NCI-H524 (cell line): Measurements from ENCODE around the gene DGCR6.
"Not testable (repeated sequence)": the region's sequence is repeated elsewhere in the genome, so short reads cannot be mapped to it uniquely, and the experiment has no call there.

Experiments used
- DNase-seq, 2 experiments: peaks; one replicate each; lab custom pipeline; 2025; lab: John Stamatoyannopoulos, UW

DGCR6 gene

DNA sequence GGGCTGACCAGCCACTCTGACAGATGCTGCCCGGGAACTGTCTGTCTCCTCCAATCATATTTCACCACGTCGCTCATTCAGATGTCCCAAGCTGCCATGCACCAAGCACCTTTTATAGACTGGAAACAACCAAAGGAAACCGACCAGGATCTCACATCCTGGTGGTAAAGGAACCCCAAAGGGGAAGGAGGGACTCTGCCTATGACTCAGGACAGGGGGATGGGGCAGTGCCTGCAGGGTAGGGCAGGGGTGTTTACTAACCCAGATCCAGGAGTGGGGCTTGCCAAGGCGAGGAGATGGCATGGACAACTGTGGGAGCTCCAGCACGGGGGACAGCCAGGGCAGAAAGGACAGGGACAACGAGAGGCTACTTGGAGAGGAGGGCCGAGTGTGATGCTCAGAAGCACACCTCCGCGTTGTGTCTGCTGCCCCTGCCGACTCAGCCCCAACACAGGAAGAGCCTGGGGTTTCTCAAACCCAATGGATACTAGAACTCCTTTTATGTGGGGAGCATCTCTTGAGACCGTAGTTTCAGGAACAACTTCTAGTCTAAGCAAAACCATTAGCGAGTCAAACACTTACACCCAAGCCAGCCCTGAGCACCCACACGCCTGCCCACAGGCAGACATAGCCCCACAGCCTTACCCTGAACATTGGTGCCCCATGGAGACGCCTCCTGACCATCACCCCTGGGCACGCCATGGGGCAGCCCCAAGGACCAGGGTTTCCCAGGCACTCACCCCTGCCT lies 26.0 kb downstream of the DGCR6 start:
- DNase-seq: no peak

- no peak for DNase-seq
Observed at GRCh38 chr22:18933914-18934313, 27.8 kb downstream of the DGCR6 start.

DNA sequence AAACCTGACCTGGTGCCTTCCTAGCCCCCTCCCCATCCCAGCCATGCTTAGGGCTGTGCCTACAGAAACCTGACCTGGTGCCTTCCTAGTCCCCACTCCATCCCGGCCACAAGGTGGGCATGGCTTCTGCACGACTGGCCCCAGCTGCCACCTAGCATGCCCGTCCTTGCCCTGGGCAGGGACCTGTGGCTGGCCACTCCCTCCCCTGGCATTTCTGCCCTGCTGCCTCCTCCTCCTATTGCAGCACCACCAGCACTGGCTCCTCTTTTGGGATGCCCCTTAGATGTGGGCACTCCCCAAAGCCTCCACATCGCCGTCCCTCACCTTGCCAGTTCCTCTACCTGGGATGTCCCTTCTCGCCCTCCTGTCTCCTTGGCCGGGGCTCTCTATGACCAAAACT lies 28.6 kb downstream of the DGCR6 start:
- DNase-seq: not testable (repeated sequence)

DNA sequence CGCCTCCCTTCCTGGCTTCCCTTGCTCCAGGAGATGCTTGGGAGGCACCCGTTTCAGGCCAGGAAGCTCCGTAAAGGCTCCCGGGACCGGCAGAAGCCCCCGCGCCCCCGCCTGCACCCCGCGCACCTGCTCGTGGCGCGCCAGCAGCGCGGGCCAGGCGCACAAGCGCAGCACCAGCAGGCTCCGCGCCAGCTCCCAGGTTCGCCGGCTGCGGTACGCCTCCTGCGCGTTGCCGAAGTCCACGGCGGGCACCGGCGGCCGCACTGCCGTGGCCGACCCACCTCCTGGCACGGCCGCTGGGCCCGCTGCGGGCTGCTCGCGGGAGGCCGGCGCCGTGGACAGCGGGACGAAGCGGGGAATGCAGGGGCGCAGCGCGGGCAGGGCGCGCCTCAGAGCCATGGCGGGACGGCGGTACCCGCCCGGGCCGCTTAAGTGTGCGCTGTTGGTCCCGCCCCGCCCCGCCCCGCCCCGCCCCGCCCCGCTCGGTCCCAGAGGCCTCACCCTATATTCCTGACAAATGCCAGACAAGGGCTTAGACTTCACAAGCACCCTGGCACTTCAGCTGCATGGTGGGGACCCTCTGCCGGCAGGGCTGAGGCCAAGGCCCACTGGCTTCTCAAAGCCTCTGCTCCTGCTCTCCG lies 29.9 kb downstream of the DGCR6 start, which contains the start of gene PRODH:
TSS of gene PRODH (minus strand) at position 405 of the 641 bp plus-strand sequence. CDS start at position 399, 6 bp downstream.
- DNase-seq: no peak

DNA sequence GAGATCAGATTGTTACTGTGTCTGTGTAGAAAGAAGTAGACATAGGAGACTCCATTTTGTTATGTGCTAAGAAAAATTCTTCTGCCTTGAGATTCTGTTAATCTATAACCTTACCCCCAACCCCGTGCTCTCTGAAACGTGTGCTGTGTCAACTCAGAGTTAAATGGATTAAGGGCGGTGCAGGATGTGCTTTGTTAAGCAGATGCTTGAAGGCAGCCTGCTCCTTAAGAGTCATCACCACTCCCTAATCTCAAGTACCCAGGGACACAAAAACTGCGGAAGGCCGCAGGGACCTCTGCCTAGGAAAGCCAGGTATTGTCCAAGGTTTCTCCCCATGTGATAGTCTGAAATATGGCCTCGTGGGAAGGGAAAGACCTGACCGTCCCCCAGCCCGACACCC lies 32.6 kb downstream of the DGCR6 start:
- not testable (repeated sequence) for DNase-seq

DNA sequence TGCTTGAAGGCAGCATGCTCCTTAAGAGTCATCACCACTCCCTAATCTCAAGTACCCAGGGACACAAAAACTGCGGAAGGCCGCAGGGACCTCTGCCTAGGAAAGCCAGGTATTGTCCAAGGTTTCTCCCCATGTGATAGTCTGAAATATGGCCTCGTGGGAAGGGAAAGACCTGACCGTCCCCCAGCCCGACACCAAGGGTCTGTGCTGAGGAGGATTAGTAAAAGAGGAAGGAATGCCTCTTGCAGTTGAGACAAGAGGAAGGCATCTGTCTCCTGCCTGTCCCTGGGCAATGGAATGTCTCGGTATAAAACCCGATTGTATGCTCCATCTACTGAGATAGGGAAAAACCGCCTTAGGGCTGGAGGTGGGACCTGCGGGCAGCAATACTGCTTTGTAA lies 41.0 kb downstream of the DGCR6 start:
- DNase-seq: not testable (repeated sequence)

GRCh38 chr22:18947905-18948304 lies 41.8 kb downstream of the DGCR6 start:
- DNase-seq: no peak

GRCh38 chr22:18950141-18950540 lies 44.0 kb downstream of the DGCR6 start:
- DNase-seq: peak in 1 of 2 experiments; percentile 38

DNA sequence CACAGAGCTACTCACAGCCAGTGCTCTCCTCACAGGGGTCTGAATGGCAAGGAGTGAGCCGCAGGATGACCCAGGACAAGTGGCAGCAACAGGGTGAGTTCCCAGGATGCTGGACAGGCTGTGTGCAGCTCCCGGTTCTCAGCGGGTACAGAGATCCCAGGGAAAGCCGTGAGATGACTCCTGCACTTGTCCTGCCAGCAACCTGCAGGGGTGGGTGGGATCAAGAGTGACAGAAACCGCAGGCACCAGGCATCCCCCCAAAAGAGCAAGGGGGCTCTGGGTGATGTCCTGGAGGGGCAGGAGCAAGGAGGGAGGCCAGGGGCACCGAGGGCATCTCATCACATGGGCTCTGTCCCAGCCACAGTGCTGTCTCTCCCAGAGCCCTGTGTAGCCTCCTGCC lies 45.9 kb downstream of the DGCR6 start:
- no peak for DNase-seq

- peak in 1 of 2 experiments; percentile 24 for DNase-seq
Observed at GRCh38 chr22:18953128-18953527, 47.0 kb downstream of the DGCR6 start.

- DNase-seq: peak in 1 of 2 experiments; percentile 70
Observed at GRCh38 chr22:18954303-18954989, 48.3 kb downstream of the DGCR6 start.

DNA sequence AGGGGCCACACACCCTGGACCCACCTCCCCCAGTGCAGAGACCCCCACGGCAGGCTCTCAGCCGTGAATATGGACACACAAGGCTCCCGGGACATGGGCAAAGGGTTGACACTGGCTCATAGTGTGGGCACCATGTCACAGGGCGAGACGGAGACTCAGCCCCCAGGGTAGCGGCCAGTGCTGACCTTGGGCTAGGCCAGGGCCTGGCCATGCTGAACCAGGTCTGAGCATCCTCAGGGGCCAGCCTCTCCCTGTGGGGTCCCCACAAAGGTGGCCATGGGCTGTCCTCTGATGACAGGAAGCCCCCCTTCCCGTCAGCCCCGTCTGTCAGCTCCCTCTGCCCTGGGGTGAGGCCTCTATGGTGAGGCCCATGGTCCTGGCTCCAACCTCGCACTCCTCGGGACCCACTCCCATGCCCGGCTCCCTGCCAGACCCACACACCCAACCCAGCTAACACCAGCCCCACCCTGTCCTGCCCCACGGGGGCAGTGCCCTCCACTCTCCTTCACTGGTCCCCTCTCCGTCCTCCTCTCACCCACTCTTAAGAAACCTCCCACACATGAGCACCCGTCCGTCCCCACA lies 49.0 kb downstream of the DGCR6 start:
- DNase-seq: no peak

DNA sequence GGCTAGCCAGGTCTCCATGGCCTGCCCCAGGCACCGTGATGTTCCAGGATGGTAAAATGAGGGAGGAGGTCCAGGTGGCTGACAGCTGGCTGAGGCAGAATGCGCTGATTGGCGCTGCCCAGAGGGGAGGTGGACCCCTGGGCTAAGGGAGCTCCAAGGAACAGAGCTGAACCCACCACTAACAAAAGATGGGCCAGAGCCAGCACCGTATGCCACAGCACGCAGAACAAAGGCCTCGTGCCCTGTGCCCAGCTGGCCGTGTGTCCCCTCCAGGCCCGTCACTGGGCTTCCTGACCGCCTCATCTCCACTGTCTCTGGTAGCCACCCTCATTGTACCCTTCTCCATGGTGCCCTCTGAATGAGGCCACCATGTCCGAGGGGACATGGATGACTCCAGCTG lies 49.6 kb downstream of the DGCR6 start:
- peak in 1 of 2 experiments; percentile 31 for DNase-seq

- DNase-seq: not testable (repeated sequence)
Observed at GRCh38 chr22:18956121-18956895, 50.2 kb downstream of the DGCR6 start.

GRCh38 chr22:18956956-18957355 lies 50.8 kb downstream of the DGCR6 start:
- DNase-seq: not testable (repeated sequence)

DNA sequence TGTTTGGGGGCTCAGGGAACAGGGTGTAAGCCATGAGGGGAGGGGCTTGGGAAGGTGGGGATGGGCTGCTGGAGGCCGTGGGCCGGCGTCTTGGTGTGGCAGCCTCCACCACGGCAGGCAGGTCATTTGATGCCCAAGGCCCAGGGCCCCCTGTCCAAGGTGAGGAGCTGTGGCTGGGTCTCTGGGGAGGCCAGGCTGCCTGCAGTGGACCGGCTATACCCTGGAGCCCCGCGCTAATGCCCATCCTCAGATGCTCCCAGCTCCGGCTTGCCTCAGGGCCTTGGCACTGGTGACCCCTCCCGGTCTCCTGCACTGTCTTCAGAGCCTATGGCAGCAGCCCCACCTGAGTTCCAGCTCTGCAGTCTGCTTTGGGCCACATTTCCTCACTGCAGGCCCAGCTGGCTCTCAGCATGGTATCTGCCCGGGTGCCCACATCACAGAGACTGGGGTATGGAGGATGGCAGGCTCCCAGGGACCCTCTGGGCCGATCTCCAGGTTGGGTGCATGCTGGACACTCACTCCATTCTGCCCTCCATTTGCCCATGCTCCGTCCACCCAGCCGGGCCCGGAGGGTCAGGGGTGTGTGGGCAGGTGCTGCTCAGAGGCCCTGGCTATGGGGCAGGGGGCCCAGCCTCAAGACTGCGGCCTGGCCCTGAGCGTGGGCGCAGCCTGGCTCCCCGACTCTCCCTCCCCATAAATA lies 51.7 kb downstream of the DGCR6 start:
- not testable (repeated sequence) for DNase-seq

- DNase-seq: not testable (repeated sequence)
Observed at GRCh38 chr22:18958321-18958705, 52.2 kb downstream of the DGCR6 start.

DNA sequence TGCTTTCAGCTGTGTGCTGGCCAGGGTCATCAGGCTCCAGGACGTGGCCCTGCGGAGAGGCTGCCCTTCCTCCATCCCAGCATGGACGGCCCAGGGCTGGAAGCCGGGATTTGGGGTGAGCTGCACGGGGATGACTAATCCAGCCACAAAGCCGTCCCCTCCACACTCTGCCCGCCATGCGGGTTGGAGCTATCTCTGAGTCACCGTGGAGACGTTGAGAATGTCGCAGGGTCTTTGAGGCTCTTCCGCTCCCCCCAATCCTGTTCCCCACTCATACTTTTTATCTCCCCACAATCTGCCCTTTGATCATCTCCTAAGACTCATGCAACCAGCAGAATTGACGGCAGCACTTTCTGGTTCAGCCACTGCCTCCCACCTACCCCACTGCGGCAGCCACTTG lies 52.6 kb downstream of the DGCR6 start:
- DNase-seq: not testable (repeated sequence)

DNA sequence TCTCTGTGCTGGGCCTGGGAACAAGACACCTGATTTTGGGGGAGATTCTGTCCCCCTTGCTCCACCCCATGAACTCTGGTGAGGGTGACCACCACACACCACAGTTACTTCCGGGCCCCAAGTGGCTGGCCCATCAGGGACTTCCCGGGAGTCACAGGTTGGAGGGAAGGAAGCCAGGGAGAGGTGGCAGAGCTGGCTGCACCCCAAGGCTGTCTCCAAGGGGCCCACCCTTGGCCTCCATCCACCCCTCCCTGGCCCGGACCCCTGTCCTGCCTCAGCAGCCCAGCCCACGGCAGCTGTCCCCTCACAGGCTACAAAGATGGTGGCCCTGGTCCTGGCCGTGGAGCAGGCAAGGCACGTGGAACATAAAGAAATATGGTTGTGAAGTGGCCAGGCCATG lies 53.1 kb downstream of the DGCR6 start:
- not testable (repeated sequence) for DNase-seq

GRCh38 chr22:18959741-18960140 lies 53.6 kb downstream of the DGCR6 start:
- not testable (repeated sequence) for DNase-seq
